Caco-2 (cell line): Measurements from ENCODE around the gene NTNG1. TPM values are rescaled to one million over a fixed set of nuclear protein-coding genes. Genes with fewer than 3 reads are reported as not detected.

Source experiments
- BruUV-seq: library from RNA; stranded (reverse); fragments of 400-500 nt; replicated peaks from 2 replicates; lab custom pipeline; 2021; lab: Mats Ljungman, UMichigan
- CTCF ChIA-PET: fragments of 300-600 bp; sonication (Branson Sonifier 250); formaldehyde crosslinking; loops from one replicate; lab custom pipeline; 2022; ENCODE audit warnings: antibody characterized with exemption; lab: Charles Lee
- POLR2A ChIA-PET: fragments of 300-600 bp; sonication (Branson Sonifier 250); formaldehyde crosslinking; loops from one replicate; lab custom pipeline; 2022; ENCODE audit warnings: antibody characterized with exemption; lab: Charles Lee
- DNase-seq, 2 experiments: peaks; one replicate each; pipeline versions ENCODE4 v3.0.0 to v3.0.0-alpha.2; 2020 to 2022
- H3K27me3 ChIP-seq: replicated peaks from 2 replicates; pipeline ENCODE4 v1.6.0; 2011; ENCODE audit warnings: low read length; ENCODE audit not compliant: control insufficient read depth, insufficient read depth
- H3K36me3 ChIP-seq: 2 replicates; pipeline ENCODE4 v1.5.1; 2011; ENCODE audit warnings: low read length; ENCODE audit not compliant: control insufficient read depth, insufficient read depth
- H3K4me1 ChIP-seq: fragments of 250-450 bp; sonication (Bioruptor Pico); 2 replicates; pipeline ENCODE4 v1.5.1; 2020; ENCODE audit warnings: mild to moderate bottlenecking
- H3K4me3 ChIP-seq: 2 replicates; pipeline ENCODE4 v1.5.1; 2011; ENCODE audit warnings: low read depth, mild to moderate bottlenecking, control low read depth, low read length
- H3K9me3 ChIP-seq: fragments of 250-450 bp; sonication (Bioruptor Pico); 2 replicates; pipeline ENCODE4 v1.5.1; 2020; ENCODE audit warnings: mild to moderate bottlenecking, moderate library complexity
- H3K27ac Mint-ChIP-seq: one replicate; pipeline ENCODE4 v1.8.0; 2022; ENCODE audit warnings: mixed read lengths; ENCODE audit not compliant: unreplicated experiment
- H3K27me3 Mint-ChIP-seq: one replicate; pipeline ENCODE4 v1.8.0; 2022; ENCODE audit warnings: mixed read lengths; ENCODE audit not compliant: insufficient read depth, unreplicated experiment
- H3K36me3 Mint-ChIP-seq: one replicate; pipeline ENCODE4 v1.8.0; 2022; ENCODE audit warnings: mild to moderate bottlenecking, mixed read lengths; ENCODE audit not compliant: insufficient read depth, unreplicated experiment
- H3K4me1 Mint-ChIP-seq: one replicate; pipeline ENCODE4 v1.8.0; 2022; ENCODE audit warnings: low read depth, mixed read lengths; ENCODE audit not compliant: unreplicated experiment
- H3K4me3 Mint-ChIP-seq: one replicate; pipeline ENCODE4 v1.8.0; 2022; ENCODE audit warnings: mild to moderate bottlenecking, moderate library complexity, mixed read lengths; ENCODE audit not compliant: unreplicated experiment
- H3K9me3 Mint-ChIP-seq: one replicate; pipeline ENCODE4 v1.8.0; 2022; ENCODE audit warnings: mixed read lengths; ENCODE audit not compliant: unreplicated experiment
- CTCF ChIP-seq, 2 experiments: fragments of 200-600 bp in 1 of 2; IDR thresholded peaks; 1 replicate in 1 of 2; 2 replicates in 1 of 2; pipeline versions ENCODE4 v1.5.1 to v1.8.0; 2011 to 2022; ENCODE audit warnings: antibody characterized with exemption in 1 of 2, control low read depth in 1 of 2, inconsistent platforms in 1 of 2, low read depth in 1 of 2, low read length in 1 of 2, mild to moderate bottlenecking in 1 of 2, moderate library complexity in 1 of 2; ENCODE audit not compliant: insufficient read depth in 1 of 2, severe bottlenecking in 1 of 2, unreplicated experiment in 1 of 2
- intact Hi-C: fragments of 100-400 bp; cut with micrococcal nuclease; formaldehyde crosslinking; loops from one replicate; pipeline ENCODE4 v1.10.0; 2022; ENCODE audit not compliant: unreplicated experiment
- total RNA-seq: library from RNA; stranded (reverse); gene quantifications from 2 replicates; pipeline ENCODE4 v1.2.3, GENCODE V29; 2022

NTNG1 gene
- total RNA-seq, 1 experiment from 2014 or later: not detected

DNA sequence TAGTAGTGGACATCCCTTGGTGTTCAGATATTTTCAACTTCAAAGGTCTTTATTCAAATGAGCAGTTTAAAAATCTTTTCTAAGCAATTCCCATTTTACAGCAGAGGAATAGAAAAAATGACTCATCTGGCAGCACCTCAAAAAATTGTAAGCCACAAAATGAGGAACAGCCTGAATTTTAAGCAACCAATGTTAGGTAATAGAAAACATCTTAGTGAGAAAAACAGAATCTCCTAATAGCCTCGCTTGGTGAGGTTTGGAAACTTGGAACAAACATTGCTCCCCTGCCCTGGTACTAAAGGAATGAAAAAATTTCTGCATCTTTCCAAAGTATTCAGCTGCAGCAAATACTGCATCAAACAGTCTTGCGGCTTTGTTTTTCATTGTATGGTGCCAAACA lies 264.4 kb downstream of the NTNG1 start:
- BruUV-seq: no TSS peak
- Histone ChIP-seq H3K9me3 (no peaks in the 10 kb centered on the region), H3K36me3 (no peaks in the 10 kb centered on the region), H3K4me3 (no peak overlapping the region), H3K27me3 (no peaks in the 10 kb centered on the region), H3K4me1 (no peaks in the 10 kb centered on the region)
- Mint-ChIP-seq H3K4me1 (no peaks in the 10 kb centered on the region), H3K27me3 (no peaks in the 10 kb centered on the region), H3K4me3 (no peak overlapping the region), H3K36me3 (no peaks in the 10 kb centered on the region), H3K9me3 (no peaks in the 10 kb centered on the region), H3K27ac (no peak overlapping the region)
- ChIA-PET POLR2A (interaction anchor here (0.6 kb wide), 1 partner anchor 514 kb away, joined by 4 read pairs; no protein-coding TSS in a partner anchor), CTCF (no interaction called here)
- no peak for TF ChIP-seq CTCF (IDR thresholded peaks at IDR 0.05; ENCODE audit: insufficient read depth in 1 of 2, low read depth in 1 of 2, low read length in 1 of 2, severe bottlenecking in 1 of 2, unreplicated experiment in 1 of 2)
- DNase-seq: no peak
- intact Hi-C loops: no loop called here

GRCh38 chr1:107407011-107407410 lies 266.2 kb downstream of the NTNG1 start:
- no peak for DNase-seq
- no peaks in the 10 kb centered on the region for H3K9me3 Mint-ChIP-seq
- H3K4me3 Mint-ChIP-seq: no peak overlapping the region
- no peaks in the 10 kb centered on the region for H3K4me1 ChIP-seq
- H3K4me1 Mint-ChIP-seq: no peaks in the 10 kb centered on the region
- H3K36me3 Mint-ChIP-seq: no peaks in the 10 kb centered on the region
- intact Hi-C loops: no loop called here
- no peak overlapping the region for H3K27ac Mint-ChIP-seq
- no TSS peak for BruUV-seq
- ChIA-PET CTCF (no interaction called here), POLR2A (no interaction called here)
- H3K4me3 ChIP-seq: no peak overlapping the region
- H3K9me3 ChIP-seq: no peaks in the 10 kb centered on the region
- H3K36me3 ChIP-seq: no peaks in the 10 kb centered on the region
- H3K27me3 ChIP-seq: no peaks in the 10 kb centered on the region
- H3K27me3 Mint-ChIP-seq: no peaks in the 10 kb centered on the region
- no peak for TF ChIP-seq CTCF (IDR thresholded peaks at IDR 0.05; ENCODE audit: insufficient read depth in 1 of 2, low read depth in 1 of 2, low read length in 1 of 2, severe bottlenecking in 1 of 2, unreplicated experiment in 1 of 2)

DNA sequence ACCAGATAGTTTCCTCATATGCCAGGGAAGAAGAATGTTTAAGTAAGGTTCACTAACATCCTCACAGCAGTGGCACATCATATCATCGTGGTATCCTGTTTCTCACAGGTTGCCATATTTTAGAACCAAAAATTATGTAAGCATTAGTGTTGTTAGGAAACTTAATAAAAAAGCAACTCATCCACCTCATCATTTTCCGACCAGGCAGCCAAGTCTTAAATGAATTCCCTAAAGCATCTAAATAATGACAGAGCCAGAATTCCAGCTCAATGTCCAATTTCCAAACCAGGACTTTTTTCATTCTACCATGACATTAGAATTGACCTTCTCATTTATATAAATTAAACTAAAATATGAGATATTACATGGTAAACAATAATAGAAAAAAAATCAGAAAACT lies 272.7 kb downstream of the NTNG1 start:
- DNase-seq: no peak

More for the DNA sequence above, 272.7 kb downstream of the NTNG1 start:
- Histone ChIP-seq H3K4me1 (no peaks in the 10 kb centered on the region), H3K9me3 (no peaks in the 10 kb centered on the region), H3K27me3 (no peaks in the 10 kb centered on the region), H3K4me3 (no peak overlapping the region), H3K36me3 (no peaks in the 10 kb centered on the region)
- ChIA-PET CTCF (no interaction called here), POLR2A (no interaction called here)
- Mint-ChIP-seq H3K27me3 (no peaks in the 10 kb centered on the region), H3K4me1 (no peaks in the 10 kb centered on the region), H3K4me3 (no peak overlapping the region), H3K36me3 (no peaks in the 10 kb centered on the region), H3K9me3 (no peaks in the 10 kb centered on the region), H3K27ac (no peak overlapping the region)
- no peak for TF ChIP-seq CTCF (IDR thresholded peaks at IDR 0.05; ENCODE audit: insufficient read depth in 1 of 2, low read depth in 1 of 2, low read length in 1 of 2, severe bottlenecking in 1 of 2, unreplicated experiment in 1 of 2)
- no TSS peak for BruUV-seq
- intact Hi-C loops: no loop called here
